Left ventricle myocardium inferior (tissue), 1 donor: ENCODE data around the gene RNF144A. TPM values are rescaled to one million over a fixed set of nuclear protein-coding genes. Genes with fewer than 3 reads are reported as not detected.
"Not testable (repeated sequence)": the region's sequence is repeated elsewhere in the genome, so short reads cannot be mapped to it uniquely, and the experiment has no call there.

Experiments used
- DNase-seq: peaks from one replicate; pipeline ENCODE4 v3.0.0-alpha.2; 2020
- H3K27ac ChIP-seq: fragments of 200-600 bp; replicated peaks from 2 replicates; pipeline ENCODE4 v1.8.0; 2021
- H3K27me3 ChIP-seq: fragments of 200-600 bp; 2 replicates; pipeline ENCODE4 v1.8.0; 2021; ENCODE audit warnings: low read depth
- H3K36me3 ChIP-seq: fragments of 200-600 bp; 2 replicates; pipeline ENCODE4 v1.8.0; 2021
- H3K4me1 ChIP-seq: fragments of 200-600 bp; 2 replicates; pipeline ENCODE4 v1.8.0; 2021
- H3K4me3 ChIP-seq: fragments of 200-600 bp; 2 replicates; pipeline ENCODE4 v1.8.0; 2021; ENCODE audit warnings: mild to moderate bottlenecking, moderate library complexity
- H3K9me3 ChIP-seq: fragments of 200-600 bp; replicated peaks from 2 replicates; pipeline ENCODE4 v1.8.0; 2021
- intact Hi-C: fragments of 100-400 bp; cut with micrococcal nuclease; formaldehyde crosslinking; loops from one replicate; pipeline ENCODE4 v1.11.0; 2022
- total RNA-seq: library from RNA; stranded (reverse); fragmentation: NEBNext Ultra II Directional; extraction: Animal tissue kit (Norgen Biotek cat#: 25700); gene quantifications from one replicate; pipeline ENCODE4 v1.2.1, GENCODE V29; 2021
- TF ChIP-seq, protein P1 (sequence below): fragments of 200-600 bp; IDR thresholded peaks from 2 replicates; pipeline ENCODE4 v1.8.0; 2021; ENCODE audit warnings: antibody characterized with exemption, mild to moderate bottlenecking, borderline replicate concordance
- donor health status: DM: no; HTN: yes; CAD: no; lungs with severe emphysema.

Gene RNF144A
- total RNA-seq, 1 donor from 2014 or later = 17.9 TPM

DNA sequence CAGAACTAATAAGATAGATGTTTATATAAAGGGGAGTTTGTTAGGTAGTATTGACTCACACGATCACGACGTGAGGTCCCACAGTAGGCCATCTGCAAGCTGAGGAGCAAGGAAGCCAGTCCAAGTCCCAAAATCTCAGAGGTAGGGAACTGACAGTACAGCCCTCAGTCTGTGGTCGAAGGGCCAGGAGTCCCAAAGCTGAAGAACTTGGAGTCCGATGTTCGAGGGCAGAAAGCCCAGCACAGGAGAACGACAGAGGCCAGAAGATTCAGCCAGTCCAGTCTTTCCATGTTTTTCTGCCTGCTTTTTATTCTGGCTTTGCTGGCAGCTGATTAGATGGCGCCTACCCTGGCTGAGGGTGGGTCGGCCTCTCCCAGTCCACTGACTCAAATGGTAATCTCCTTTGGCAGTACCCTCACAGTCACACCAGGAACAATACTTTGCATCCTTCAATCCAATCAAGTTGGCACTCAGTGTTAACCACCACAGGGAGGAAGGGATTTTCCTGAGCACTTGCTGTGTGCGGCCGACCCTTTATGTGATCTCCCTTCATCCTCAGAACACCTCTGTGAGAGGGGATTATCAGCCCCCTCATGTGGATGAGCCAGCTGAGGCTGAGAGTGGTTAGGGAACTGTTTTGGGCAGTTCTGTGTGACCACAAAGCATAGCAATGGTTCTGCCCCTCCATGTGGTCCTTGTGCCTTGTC is 78.3 kb downstream of the RNF144A start:
- TF ChIP-seq, protein P1, sequence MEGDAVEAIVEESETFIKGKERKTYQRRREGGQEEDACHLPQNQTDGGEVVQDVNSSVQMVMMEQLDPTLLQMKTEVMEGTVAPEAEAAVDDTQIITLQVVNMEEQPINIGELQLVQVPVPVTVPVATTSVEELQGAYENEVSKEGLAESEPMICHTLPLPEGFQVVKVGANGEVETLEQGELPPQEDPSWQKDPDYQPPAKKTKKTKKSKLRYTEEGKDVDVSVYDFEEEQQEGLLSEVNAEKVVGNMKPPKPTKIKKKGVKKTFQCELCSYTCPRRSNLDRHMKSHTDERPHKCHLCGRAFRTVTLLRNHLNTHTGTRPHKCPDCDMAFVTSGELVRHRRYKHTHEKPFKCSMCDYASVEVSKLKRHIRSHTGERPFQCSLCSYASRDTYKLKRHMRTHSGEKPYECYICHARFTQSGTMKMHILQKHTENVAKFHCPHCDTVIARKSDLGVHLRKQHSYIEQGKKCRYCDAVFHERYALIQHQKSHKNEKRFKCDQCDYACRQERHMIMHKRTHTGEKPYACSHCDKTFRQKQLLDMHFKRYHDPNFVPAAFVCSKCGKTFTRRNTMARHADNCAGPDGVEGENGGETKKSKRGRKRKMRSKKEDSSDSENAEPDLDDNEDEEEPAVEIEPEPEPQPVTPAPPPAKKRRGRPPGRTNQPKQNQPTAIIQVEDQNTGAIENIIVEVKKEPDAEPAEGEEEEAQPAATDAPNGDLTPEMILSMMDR = no peak
- no peak for DNase-seq
- peaks cover 65% of the 10 kb centered on the region for H3K4me1 ChIP-seq
- H3K36me3 ChIP-seq = peaks cover 13% of the 10 kb centered on the region
- intact Hi-C loops = no loop called here
- no peaks in the 10 kb centered on the region for H3K9me3 ChIP-seq
- no peak overlapping the region for H3K4me3 ChIP-seq
- H3K27me3 ChIP-seq = no peaks in the 10 kb centered on the region
- peak overlapping the region; percentile 80 for H3K27ac ChIP-seq

DNA sequence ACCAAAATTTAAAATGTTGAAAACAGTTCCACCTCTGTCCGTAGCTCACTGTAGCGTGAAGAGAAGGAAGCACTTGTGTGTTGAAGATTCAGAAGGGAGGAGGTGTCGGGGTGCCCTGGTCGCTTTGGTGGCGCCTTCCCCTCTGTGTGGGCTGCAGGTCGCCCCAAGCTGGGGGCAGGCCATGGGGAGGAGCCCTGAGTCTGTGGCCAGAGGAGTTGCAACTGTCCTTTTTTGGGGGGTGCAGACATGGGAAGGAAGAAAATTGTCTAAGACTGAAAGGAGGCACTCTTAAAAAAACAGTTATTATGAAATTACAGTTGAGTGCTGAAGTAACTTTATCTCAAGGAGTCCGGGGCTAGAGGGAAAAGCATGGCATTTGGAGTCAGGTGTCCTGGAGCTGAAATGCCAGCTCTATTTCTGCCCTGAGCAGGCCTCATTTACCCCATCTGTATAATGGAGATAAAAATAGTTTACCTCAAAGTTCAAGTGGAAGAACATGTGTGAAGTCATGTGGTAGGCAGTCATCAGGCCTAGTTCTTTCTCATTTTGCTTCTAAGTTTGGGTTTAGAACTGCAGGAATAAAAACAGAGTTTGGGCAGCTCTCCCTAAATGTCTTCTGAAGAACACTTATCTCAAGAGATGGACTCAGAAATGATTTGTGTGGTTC is 82.1 kb downstream of the RNF144A start:
- Histone ChIP-seq H3K9me3 (no peaks in the 10 kb centered on the region), H3K27ac (no peak overlapping the region), H3K27me3 (no peaks in the 10 kb centered on the region), H3K4me3 (no peak overlapping the region), H3K4me1 (peaks cover 36% of the 10 kb centered on the region), H3K36me3 (peaks cover 7% of the 10 kb centered on the region)
- no peak for DNase-seq
- intact Hi-C loops = no loop called here
- TF ChIP-seq, protein P1 = no peak

DNA sequence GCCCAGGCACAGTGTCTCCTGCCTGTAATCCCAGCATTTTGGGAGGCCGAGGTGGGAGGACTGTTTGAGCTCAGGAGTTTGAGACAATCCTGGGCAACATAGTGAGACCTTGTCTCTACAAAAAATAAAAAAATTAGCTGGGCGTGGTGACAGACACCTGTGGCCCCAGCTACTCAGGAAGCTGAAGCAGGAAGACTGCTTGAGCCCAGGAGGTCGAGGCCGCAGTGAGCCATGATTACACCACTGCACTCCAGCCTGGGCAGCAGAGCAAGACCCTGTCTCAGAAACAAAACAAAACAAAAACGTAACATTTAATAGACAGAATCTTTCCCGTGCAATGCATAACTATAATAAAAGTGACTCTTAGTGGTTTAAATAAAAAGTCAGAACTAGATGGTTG is 84.2 kb downstream of the RNF144A start:
- H3K27ac ChIP-seq, H3K4me3 ChIP-seq, intact Hi-C loops, H3K9me3 ChIP-seq, DNase-seq, H3K36me3 ChIP-seq, H3K27me3 ChIP-seq: not testable (repeated sequence)
- H3K4me1 ChIP-seq = peaks cover 38% of the 10 kb centered on the region

DNA sequence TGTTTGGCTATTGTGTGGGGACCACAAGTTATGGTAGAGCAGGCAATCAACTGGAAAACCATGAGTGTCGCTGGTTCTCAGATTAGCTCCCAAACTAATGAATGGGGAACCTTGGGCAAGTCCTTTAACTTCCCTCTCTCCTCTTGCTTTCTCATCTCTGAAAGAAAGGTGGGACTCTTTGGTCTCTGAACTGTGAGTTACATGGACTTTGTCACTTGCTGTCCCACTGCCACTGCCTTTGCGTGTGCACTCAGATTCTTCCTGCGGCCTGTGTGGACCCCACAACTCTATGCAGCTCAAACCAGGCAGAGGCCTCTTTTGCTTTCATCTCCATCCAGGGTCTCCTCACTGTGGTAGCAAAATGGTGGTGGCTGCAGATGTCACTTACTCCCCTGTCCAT is 86.7 kb downstream of the RNF144A start:
- no peak overlapping the region for H3K27ac ChIP-seq
- no peak for DNase-seq
- H3K27me3 ChIP-seq = no peaks in the 10 kb centered on the region
- TF ChIP-seq, protein P1 = no peak
- no peak overlapping the region for H3K4me3 ChIP-seq
- H3K4me1 ChIP-seq = peaks cover 54% of the 10 kb centered on the region
- no peaks in the 10 kb centered on the region for H3K9me3 ChIP-seq
- H3K36me3 ChIP-seq = no peaks in the 10 kb centered on the region
- intact Hi-C loops = no loop called here

DNA sequence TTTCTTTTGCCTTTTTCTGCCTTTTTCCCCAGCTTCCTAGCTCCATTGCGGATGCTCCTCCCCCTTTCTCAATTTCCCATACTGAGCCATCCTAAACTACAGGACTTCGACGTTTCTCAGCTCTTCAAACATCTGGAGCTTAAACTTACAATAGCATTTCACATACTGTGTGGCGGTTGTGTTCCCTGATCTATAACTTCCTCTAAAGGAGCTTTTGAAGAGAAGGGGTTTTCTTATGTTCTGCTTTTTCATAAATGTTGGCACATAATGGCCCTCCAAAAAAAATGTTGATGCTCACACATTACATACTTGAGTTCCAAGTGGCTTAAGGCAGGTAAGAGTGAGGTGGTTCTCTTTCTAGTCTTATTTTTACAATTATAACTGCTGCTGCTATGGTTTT is 87.4 kb downstream of the RNF144A start:
- Histone ChIP-seq H3K4me3 (no peak overlapping the region), H3K27ac (no peak overlapping the region), H3K9me3 (no peaks in the 10 kb centered on the region), H3K27me3 (no peaks in the 10 kb centered on the region), H3K36me3 (no peaks in the 10 kb centered on the region), H3K4me1 (peaks cover 54% of the 10 kb centered on the region)
- DNase-seq = no peak
- TF ChIP-seq, protein P1 = no peak
- intact Hi-C loops = no loop called here

DNA sequence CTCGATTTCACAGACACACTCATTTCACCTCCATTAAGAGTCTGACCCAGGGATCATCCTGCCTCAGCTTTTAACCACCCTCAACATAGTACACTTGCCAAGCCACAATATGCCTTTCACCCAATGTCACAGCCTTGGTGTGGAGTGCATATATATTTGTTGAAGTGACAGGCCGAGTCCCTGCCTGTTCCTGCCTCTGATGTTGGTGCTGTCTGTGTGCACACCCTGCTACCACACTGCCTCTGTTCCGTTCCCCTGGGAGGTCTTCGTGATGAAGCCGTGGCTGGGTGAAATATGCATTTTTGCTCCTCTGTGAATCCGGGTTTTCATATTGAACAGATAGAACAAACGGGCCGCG is 90.3 kb downstream of the RNF144A start:
- H3K27me3 ChIP-seq = no peaks in the 10 kb centered on the region
- no peak for DNase-seq
- TF ChIP-seq, protein P1 = no peak
- H3K4me3 ChIP-seq = peak overlapping the region; percentile 44
- H3K27ac ChIP-seq = peak overlapping the region; percentile 88
- intact Hi-C loops = no loop called here
- no peaks in the 10 kb centered on the region for H3K36me3 ChIP-seq
- peaks cover 81% of the 10 kb centered on the region for H3K4me1 ChIP-seq
- H3K9me3 ChIP-seq = no peaks in the 10 kb centered on the region
